GM12864 (cell line): ENCODE results near the gene SLC66A2.

Experiments
- DNase-seq: peaks from one replicate; pipeline ENCODE4 v3.0.0-alpha.2; 2011; ENCODE audit warnings: low read depth
- H3K4me3 ChIP-seq: 2 replicates; pipeline ENCODE4 v1.5.1; 2011; ENCODE audit warnings: mild to moderate bottlenecking, low read depth, low read length, control low read depth
- TF ChIP-seq, protein P1 (sequence below): IDR thresholded peaks from 2 replicates; pipeline ENCODE4 v1.5.1; 2011; ENCODE audit warnings: low read depth, mild to moderate bottlenecking, moderate library complexity, low read length, control low read depth, inconsistent platforms; ENCODE audit errors: missing control alignments

The SLC66A2 gene

DNA sequence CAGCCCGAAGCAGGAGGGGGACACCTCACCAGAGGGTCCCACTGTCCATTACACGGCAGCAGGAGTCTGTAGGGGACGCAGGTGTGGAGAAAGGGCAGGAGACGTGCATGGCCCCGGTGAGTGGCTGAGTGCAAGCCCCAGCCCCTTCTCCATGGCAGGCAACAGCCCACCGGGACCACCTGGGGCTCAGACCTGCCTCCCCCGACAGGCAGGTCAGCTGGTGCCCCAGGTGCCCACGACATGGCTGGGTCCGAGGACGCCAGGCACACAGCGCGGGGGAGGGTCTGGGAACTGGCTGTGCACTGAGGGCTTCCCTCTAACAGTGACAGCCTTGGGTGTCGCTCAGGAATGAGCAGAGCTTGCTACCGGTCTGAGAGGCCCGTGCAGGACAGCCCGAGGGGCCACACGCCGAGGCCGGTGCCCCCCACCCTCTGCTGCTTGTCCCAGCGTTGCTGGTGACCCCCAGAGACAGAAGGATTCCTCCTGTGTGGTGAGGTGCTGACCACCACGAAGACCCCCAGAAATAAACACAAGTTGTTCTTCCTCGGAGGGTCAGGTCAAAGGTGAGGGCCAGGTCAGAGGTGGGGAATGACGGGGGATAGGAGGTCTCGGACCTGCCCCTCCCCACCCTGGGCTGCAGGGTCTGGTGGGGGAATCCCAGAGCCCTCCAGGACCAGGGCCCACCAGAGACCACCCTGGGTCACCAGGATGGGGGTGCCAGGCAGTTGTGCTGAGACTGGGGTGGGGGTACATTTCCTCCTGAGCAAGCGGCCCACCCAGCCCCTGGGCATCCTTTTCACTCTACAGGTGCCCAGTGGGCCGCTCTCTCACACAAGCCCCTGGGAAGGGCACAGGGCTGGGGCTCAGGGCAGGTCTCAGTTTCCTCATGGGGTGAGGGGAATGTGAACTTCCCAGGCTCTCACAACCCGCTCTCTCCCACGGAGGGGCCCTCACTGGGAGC, 50.6 kb downstream of the SLC66A2 start:
- DNase-seq, result no peak
- H3K4me3 ChIP-seq, result no peak overlapping the region
- TF ChIP-seq, protein P1, sequence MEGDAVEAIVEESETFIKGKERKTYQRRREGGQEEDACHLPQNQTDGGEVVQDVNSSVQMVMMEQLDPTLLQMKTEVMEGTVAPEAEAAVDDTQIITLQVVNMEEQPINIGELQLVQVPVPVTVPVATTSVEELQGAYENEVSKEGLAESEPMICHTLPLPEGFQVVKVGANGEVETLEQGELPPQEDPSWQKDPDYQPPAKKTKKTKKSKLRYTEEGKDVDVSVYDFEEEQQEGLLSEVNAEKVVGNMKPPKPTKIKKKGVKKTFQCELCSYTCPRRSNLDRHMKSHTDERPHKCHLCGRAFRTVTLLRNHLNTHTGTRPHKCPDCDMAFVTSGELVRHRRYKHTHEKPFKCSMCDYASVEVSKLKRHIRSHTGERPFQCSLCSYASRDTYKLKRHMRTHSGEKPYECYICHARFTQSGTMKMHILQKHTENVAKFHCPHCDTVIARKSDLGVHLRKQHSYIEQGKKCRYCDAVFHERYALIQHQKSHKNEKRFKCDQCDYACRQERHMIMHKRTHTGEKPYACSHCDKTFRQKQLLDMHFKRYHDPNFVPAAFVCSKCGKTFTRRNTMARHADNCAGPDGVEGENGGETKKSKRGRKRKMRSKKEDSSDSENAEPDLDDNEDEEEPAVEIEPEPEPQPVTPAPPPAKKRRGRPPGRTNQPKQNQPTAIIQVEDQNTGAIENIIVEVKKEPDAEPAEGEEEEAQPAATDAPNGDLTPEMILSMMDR, result no peak

DNA sequence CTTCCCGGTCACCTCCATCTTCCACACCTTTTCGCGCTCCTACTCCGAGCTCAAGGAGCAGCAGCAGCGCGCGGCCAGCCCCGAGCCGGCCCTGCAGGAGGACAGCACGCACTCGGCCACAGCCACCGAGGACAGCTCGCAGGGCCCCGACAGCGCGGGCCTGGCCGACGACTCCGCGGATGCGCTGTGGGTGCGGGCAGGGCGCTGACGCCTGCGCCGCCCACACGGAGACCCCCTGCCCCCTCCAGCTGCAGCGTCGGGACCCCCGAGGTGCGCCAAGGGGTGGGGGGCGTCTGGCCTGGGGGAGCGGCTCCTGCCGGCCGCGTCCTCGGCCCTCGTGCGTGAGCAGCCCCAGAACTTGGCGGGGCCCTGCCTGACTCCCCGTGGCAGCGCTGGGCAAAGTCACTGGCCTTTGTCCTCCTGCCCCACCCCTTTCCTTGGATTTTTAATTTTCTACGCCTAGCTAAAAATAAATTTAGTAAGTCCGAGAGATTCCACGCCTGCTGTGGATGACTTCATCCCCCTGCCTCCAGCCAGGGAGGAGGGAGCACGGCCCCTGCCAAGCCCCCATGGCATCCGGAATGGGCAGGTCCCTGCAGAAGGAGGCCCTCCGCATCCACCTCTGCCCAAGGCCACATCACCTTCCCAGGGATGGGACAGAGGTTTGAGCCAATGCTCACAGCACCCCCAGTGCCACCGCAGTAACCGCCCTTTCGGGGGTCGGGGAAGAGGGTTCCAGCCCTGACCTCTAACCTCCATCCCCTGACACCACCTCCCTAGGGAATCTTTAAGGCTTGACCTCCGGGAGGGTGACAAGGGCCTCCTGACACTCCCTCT, 51.6 kb downstream of the SLC66A2 start:
- no peak overlapping the region for H3K4me3 ChIP-seq
- TF ChIP-seq, protein P1, result no peak
- DNase-seq, result no peak

DNA sequence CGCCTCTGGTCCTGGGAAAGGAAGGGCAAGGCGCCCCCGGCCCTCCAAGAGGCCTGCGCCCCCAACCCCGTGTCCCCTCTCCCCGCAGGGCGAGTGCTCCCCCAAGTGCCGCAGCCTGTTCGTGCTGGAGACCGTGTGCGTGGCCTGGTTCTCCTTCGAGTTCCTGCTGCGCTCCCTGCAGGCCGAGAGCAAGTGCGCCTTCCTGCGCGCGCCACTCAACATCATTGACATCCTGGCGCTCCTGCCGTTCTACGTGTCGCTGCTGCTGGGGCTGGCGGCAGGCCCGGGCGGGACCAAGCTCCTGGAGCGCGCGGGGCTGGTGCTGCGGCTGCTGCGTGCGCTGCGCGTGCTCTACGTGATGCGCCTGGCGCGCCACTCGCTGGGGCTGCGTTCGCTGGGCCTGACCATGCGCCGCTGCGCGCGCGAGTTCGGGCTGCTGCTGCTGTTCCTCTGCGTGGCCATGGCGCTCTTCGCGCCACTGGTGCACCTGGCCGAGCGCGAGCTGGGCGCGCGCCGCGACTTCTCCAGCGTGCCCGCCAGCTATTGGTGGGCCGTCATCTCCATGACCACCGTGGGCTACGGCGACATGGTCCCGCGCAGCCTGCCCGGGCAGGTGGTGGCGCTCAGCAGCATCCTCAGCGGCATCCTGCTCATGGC, 52.4 kb downstream of the SLC66A2 start:
- DNase-seq, result no peak
- no peak overlapping the region for H3K4me3 ChIP-seq
- TF ChIP-seq, protein P1, result no peak

DNA sequence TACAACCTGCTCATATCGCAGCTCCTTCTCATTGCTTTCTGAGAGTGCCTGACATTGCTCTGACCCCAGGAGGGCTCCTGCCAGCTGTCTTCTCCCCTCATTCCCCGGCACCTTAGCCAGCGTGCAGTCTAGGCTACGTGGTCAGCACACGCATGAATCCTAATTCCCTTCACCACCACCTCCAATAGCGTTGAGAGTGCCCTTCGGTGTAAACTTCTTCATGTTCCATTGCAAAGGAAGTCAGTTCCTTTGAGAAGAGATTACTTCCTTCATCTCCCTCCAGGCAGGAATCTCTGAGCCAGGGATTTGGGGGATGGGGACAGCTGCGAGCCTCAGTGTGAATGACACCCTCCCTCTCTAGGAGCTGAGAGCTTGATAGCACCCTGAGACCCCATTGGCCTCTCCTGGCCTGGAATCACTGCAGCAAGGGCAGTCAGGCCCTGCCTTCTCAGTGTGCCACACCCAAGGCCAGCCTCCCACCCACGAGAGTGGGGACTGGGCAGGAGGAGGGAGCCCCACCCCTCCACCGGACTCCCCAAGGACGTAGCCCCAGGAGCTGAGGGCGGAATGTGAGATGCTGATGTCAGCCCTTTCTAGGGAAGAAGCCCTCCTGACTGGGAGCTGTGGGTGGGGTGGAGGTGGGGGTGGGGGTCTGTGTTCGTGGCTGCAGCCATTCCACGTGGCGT, 53.4 kb downstream of the SLC66A2 start:
- H3K4me3 ChIP-seq, result no peak overlapping the region
- DNase-seq, result no peak
- TF ChIP-seq, protein P1, result no peak

DNA sequence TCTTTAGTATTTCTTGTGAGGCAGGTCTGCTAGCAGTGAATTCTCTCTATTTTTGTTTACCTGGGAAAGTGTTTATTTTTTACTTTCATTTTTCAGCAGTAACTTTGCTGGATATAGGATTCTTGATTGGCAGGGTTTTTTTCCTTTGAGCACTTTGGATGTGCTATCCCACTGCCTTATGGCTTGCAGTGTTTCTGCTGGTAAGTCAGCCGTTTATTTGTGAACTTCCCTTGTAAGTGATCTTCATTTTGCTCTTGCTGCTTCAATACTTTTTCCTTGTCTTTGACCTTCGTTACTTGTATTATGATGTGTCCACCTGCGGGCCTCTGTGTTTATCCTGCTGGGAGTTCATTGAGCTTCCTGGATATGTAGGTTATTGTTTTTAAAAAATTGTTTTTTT, 54.7 kb downstream of the SLC66A2 start:
- TF ChIP-seq, protein P1, result no peak
- H3K4me3 ChIP-seq, result no peak overlapping the region
- DNase-seq, result no peak

DNA sequence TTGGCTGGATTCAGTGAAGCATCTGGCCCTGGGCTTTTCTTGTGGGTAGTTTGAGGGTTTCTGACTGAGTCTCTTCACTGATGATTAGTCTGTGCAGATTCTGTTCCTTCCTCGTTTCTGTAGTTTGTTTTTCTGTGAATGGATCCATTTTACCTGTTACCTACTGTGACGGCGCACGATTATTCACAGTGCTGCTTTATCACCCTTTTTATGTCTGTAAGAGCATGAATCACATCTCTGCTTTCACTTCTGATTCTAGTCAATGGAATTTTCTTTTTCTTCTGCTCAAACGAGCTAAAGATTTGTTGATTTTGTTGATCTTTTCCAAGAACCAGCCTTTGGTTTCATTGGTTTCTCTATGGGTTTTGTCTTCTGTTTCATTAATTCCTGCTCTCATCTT, 60.8 kb downstream of the SLC66A2 start:
- H3K4me3 ChIP-seq, result no peak overlapping the region
- TF ChIP-seq, protein P1, result no peak
- no peak for DNase-seq
